ENCODE data around the gene PAM16.

PAM16 gene

DNA sequence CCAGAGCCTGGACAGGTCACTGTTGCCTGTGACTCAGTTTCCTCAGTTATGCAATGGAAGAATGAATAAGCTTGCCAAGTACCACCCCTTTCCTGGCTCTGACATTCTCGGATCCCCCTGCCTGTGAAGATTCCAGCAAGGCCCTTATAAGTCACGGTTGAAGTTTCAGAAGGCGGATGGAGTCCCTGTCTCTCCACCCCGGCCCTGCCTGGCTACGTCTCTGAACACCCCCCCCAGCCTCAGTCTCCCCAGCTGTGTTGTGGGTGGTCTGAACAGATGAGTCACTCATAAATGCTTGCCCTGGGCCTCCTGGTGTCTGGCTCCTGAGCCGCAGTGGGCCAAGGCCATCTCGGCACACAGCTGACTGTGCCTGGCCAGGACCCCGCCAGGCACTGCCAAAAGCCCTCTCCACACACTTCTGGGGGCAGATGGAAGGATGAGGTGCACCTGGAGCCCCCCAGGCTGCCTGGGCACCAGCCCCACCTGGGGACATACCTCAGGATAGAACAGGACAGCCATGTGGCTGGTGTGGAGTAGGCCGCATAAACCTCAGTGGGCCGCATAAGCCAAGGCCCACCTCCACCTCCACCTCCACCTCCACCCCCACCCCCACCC is 35.9 kb upstream of the PAM16 start:
- no peak overlapping the region for H3K4me3 ChIP-seq (ENCODE audit: low read depth, low read length)
- DNase-seq (ENCODE audit: low read depth): no peak
- TF ChIP-seq, protein P1, sequence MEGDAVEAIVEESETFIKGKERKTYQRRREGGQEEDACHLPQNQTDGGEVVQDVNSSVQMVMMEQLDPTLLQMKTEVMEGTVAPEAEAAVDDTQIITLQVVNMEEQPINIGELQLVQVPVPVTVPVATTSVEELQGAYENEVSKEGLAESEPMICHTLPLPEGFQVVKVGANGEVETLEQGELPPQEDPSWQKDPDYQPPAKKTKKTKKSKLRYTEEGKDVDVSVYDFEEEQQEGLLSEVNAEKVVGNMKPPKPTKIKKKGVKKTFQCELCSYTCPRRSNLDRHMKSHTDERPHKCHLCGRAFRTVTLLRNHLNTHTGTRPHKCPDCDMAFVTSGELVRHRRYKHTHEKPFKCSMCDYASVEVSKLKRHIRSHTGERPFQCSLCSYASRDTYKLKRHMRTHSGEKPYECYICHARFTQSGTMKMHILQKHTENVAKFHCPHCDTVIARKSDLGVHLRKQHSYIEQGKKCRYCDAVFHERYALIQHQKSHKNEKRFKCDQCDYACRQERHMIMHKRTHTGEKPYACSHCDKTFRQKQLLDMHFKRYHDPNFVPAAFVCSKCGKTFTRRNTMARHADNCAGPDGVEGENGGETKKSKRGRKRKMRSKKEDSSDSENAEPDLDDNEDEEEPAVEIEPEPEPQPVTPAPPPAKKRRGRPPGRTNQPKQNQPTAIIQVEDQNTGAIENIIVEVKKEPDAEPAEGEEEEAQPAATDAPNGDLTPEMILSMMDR (IDR thresholded peaks at IDR 0.05; ENCODE audit: insufficient read depth, low read depth, low read length, missing control alignments): no peak

DNA sequence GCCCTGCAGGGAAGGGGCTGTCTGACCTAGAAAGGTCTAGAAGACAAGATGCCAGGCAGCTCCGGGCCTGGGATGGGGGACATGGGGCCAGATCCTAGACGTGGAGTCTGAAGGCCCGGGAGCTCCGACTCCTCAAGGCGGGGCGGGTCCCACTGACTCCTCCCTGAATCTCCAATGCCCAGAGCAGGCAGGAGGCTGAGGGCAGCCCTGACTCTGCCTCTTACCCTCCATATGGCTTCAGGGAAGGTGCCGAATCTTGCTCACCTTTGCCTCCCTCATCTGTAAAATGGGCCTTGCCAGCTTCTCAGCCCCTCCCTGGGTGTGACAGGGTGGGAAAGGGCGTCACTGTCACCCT is 35.3 kb upstream of the PAM16 start:
- H3K4me3 ChIP-seq (ENCODE audit: low read depth, low read length): no peak overlapping the region
- no peak for DNase-seq (ENCODE audit: low read depth)
- TF ChIP-seq, protein P1 (IDR thresholded peaks at IDR 0.05; ENCODE audit: insufficient read depth, low read depth, low read length, missing control alignments): no peak

DNA sequence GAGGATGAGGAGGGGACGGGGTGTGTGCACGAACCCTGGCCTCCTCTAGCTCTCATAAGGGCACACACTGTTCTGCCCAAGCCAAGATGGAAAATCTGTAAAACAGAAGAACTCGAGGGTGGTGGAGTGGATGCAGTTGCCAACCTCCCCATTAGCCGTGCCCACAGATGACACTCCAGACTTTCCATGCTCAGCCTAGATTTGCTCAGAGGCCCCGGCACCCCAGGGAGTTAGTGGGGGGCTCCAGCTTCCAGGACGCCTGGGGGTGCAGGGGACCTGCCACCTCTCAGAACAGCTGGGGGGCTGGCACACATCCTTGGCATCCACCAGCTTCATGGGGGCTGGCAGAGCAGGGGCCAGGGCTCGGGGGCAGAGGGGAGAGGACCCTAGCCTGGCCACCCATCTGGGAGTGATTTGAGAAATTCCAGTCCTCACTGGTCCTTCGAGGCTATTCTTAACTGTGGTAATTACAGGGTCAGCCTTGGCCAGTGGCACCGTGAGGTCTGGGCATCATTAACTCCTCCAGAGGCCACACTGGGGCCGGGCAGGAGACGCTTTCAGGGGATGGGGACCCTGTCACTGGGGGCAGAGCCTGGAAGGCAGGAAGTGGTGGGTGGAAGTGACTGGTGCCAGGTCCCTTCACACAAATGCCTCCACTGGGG is 34.8 kb upstream of the PAM16 start:
- TF ChIP-seq, protein P1 (IDR thresholded peaks at IDR 0.05; ENCODE audit: insufficient read depth, low read depth, low read length, missing control alignments): no peak
- H3K4me3 ChIP-seq (ENCODE audit: low read depth, low read length): no peak overlapping the region
- DNase-seq (ENCODE audit: low read depth): no peak

DNA sequence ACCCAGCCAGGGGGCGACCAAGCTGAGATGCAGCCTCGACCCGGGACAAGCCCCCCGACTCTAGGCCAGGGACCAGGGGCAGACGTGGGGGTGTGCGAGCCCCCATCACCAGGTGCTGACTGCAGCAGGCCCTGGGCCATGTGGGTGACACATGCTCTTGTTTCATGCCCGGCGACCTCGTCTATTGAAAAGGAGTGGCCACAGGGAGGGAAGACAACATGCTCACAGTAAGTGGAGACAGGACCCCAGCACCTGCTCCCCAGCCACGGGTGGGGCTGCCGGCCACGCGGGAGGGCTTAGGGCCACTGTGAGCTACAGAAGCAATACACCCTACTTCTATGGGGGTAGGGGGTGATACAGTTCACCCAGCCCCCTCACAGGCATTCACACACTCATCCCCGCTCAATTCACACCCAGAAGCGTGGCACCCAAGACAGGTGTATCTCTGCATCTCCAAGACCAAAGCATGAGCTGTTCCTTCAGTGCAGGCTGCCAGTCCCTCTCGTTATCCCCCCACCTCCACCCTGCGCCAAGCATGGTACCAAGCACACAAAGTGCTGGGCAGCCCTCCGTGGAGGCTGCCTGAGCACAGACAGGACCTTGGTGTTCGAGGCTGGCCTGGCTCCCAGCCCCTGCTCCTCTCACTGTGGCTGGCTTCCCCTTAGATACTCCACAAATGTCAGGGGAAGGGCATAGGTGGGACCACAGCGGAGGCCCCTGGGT is 34.1 kb upstream of the PAM16 start:
- H3K4me3 ChIP-seq (ENCODE audit: low read depth, low read length): no peak overlapping the region
- DNase-seq (ENCODE audit: low read depth): no peak
- TF ChIP-seq, protein P1 (IDR thresholded peaks at IDR 0.05; ENCODE audit: insufficient read depth, low read depth, low read length, missing control alignments): no peak

DNA sequence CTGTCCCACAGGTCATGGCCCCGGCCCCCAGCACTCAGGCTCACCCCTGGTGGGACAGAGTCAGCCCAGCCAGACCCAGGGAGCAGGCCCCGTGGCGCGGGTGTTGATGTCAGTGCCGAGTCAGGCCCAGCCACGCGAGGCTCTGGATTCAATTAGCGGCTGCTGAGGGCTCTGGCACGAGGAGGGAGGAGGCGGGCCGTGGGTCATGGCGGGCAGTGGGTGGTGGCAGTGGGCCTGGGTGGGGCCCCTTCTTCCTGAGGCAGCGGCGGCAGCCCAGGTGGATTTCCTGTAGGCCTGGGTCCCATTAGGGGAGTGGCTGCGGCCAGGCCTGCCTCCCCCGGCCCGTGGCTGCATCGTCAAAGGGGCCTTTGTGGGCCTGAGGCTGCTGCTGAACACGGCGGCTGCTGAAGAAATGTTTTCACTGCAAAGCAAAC is 33.4 kb upstream of the PAM16 start:
- H3K4me3 ChIP-seq (ENCODE audit: low read depth, low read length): no peak overlapping the region
- TF ChIP-seq, protein P1 (IDR thresholded peaks at IDR 0.05; ENCODE audit: insufficient read depth, low read depth, low read length, missing control alignments): no peak
- no peak for DNase-seq (ENCODE audit: low read depth)

DNA sequence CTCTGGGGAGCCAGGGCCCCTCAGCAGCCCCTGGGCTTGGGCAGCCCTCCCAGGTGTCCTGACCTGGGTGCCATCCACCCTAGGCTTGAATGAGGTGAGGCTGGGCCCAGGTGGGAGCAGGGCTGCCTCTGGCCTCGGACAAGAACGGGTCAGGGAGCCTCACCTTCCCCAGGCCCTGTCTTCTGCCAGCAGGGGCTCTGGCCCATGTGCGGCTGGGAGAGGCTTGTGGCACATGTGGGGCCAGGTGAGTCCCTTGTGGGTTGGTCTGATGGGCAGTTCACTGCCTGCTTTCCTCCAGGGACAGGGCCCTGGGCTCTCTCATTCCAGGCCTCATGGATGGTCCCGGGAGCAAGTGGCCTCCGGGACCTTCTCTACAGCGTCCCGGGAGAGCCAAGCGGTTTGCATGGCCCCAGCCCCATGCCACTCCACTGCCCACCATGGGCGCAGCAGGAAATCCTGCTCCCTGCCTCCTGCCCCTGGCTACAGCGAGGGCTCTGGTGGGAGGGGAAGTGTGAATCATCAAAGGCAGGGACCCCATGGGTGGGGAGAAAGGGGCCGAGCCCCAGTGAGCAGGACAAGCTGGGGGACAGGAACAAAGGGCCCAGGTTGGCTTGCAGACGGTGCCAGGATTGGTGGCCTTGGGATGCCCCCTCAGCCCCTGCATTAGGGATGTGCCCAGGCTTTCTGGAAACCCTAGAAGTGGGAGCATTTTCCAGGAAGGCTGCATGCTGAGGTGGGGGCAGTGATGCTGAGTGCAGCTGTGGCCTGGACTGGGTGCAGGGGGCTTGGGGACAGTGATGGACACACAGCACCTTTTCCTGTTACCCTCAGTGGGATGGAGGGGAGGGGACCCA is 32.7 kb upstream of the PAM16 start:
- TF ChIP-seq, protein P1 (IDR thresholded peaks at IDR 0.05; ENCODE audit: insufficient read depth, low read depth, low read length, missing control alignments): no peak
- DNase-seq (ENCODE audit: low read depth): no peak
- no peak overlapping the region for H3K4me3 ChIP-seq (ENCODE audit: low read depth, low read length)

All from GM12865 (cell line).